HG02610 (cell line): Measurements from ENCODE around the gene NT5DC3.

Experiments used
- ATAC-seq: cut with Tn5 transposase; IDR thresholded peaks from one replicate; pipeline ENCODE4 v1.9.1; 2021; ENCODE audit warnings: mild to moderate bottlenecking, moderate library complexity; ENCODE audit not compliant: unreplicated experiment

The NT5DC3 gene

GRCh38 chr12:103840876-103841689 lies at the start of gene NT5DC3:
Gene NT5DC3 (minus strand): TSS chr12:103841234. CDS start chr12:103841156, 78 bp downstream.
- ATAC-seq: peak; percentile 87

- no peak for ATAC-seq
These were observed 46.7 kb upstream of the NT5DC3 start for GRCh38 chr12:103887738-103888137.

- no peak for ATAC-seq
These were observed 45.3 kb upstream of the NT5DC3 start for GRCh38 chr12:103886195-103886797.

GRCh38 chr12:103884316-103884715 lies 43.3 kb upstream of the NT5DC3 start:
- ATAC-seq: no peak

- ATAC-seq: no peak
These were observed 42.9 kb upstream of the NT5DC3 start for GRCh38 chr12:103883908-103884307.

- peak; percentile 52 for ATAC-seq
These were observed 42.0 kb upstream of the NT5DC3 start for GRCh38 chr12:103882861-103883596.

- no peak for ATAC-seq
These were observed 40.2 kb upstream of the NT5DC3 start for GRCh38 chr12:103881261-103881660.

- ATAC-seq: peak; percentile 43
These were observed 39.5 kb upstream of the NT5DC3 start for GRCh38 chr12:103880299-103881142.

- ATAC-seq: no peak
These were observed 38.8 kb upstream of the NT5DC3 start for GRCh38 chr12:103879878-103880277.

GRCh38 chr12:103879048-103879692 lies 38.1 kb upstream of the NT5DC3 start:
- ATAC-seq: no peak

- peak; percentile 26 for ATAC-seq
These were observed 37.0 kb upstream of the NT5DC3 start for GRCh38 chr12:103877934-103878510.

GRCh38 chr12:103877288-103877687 lies 36.3 kb upstream of the NT5DC3 start:
- ATAC-seq: no peak

- ATAC-seq: no peak
These were observed 34.6 kb upstream of the NT5DC3 start for GRCh38 chr12:103875666-103876065.

- no peak for ATAC-seq
These were observed 27.2 kb upstream of the NT5DC3 start for GRCh38 chr12:103868215-103868614.

GRCh38 chr12:103865151-103865730 lies 24.2 kb upstream of the NT5DC3 start:
- ATAC-seq: no peak

- ATAC-seq: no peak
These were observed 23.7 kb upstream of the NT5DC3 start for GRCh38 chr12:103864710-103865109.

- ATAC-seq: no peak
These were observed 18.0 kb upstream of the NT5DC3 start for GRCh38 chr12:103858953-103859601.

- no peak for ATAC-seq
These were observed 17.3 kb upstream of the NT5DC3 start for GRCh38 chr12:103858335-103858734.

- no peak for ATAC-seq
These were observed 16.1 kb upstream of the NT5DC3 start for GRCh38 chr12:103857164-103857563.
